T-helper 1 cell treated with Interleukin-12 subunit alpha and Interleukin-12 subunit beta and Interleukin-4 antibody, amounts not matched to agents 30 μg/mL and 1 μg/mL, for 36 hours (primary cell): ENCODE data around the gene CTSZ.
A peak's percentile ranks its signal among the peaks of the same experiment; 100 is the strongest.
"Not testable (repeated sequence)": the region's sequence is repeated elsewhere in the genome, so short reads cannot be mapped to it uniquely, and the experiment has no call there.

Source experiments
- H3K27ac Mint-ChIP-seq: one replicate; pipeline ENCODE4 v1.8.0; 2021; ENCODE audit warnings: mild to moderate bottlenecking, mixed read lengths
- H3K27me3 Mint-ChIP-seq: one replicate; pipeline ENCODE4 v1.8.0; 2021; ENCODE audit warnings: low read depth, mixed read lengths
- H3K36me3 Mint-ChIP-seq: one replicate; pipeline ENCODE4 v1.8.0; 2021; ENCODE audit warnings: low read depth, mixed read lengths
- H3K4me1 Mint-ChIP-seq: one replicate; pipeline ENCODE4 v1.8.0; 2021; ENCODE audit warnings: low read depth, mixed read lengths
- H3K4me3 Mint-ChIP-seq: one replicate; pipeline ENCODE4 v1.8.0; 2021; ENCODE audit warnings: mild to moderate bottlenecking, moderate library complexity, mixed read lengths
- H3K9me3 Mint-ChIP-seq: one replicate; pipeline ENCODE4 v1.8.0; 2021; ENCODE audit warnings: mixed read lengths

CTSZ gene

GRCh38 chr20:58989196-58989595 is 17.9 kb downstream of the CTSZ start:
- Mint-ChIP-seq H3K27me3 (no peaks in the 10 kb centered on the region), H3K27ac (no peak overlapping the region), H3K4me1 (peaks cover 20% of the 10 kb centered on the region), H3K9me3 (no peaks in the 10 kb centered on the region), H3K4me3 (no peak overlapping the region), H3K36me3 (peaks cover 47% of the 10 kb centered on the region)

DNA sequence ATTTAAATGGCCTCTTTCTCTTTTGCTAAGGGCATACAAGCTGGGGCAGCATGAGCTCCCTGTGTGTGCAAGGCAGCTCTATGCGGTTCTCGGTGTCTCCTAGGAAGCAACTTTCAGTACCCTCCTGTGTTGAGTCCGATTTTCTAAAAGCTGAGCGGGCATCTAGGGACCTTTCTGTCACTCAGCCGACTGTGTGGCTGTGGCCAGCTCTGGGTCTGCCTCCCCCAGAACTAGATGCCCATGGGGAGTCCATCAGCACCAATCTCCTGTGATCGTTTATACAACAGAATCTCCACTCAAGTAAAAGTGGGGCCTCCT is 18.5 kb downstream of the CTSZ start:
- Mint-ChIP-seq H3K36me3 (peaks cover 42% of the 10 kb centered on the region), H3K9me3 (no peaks in the 10 kb centered on the region), H3K27ac (no peak overlapping the region), H3K4me1 (peaks cover 26% of the 10 kb centered on the region), H3K4me3 (no peak overlapping the region), H3K27me3 (no peaks in the 10 kb centered on the region)

DNA sequence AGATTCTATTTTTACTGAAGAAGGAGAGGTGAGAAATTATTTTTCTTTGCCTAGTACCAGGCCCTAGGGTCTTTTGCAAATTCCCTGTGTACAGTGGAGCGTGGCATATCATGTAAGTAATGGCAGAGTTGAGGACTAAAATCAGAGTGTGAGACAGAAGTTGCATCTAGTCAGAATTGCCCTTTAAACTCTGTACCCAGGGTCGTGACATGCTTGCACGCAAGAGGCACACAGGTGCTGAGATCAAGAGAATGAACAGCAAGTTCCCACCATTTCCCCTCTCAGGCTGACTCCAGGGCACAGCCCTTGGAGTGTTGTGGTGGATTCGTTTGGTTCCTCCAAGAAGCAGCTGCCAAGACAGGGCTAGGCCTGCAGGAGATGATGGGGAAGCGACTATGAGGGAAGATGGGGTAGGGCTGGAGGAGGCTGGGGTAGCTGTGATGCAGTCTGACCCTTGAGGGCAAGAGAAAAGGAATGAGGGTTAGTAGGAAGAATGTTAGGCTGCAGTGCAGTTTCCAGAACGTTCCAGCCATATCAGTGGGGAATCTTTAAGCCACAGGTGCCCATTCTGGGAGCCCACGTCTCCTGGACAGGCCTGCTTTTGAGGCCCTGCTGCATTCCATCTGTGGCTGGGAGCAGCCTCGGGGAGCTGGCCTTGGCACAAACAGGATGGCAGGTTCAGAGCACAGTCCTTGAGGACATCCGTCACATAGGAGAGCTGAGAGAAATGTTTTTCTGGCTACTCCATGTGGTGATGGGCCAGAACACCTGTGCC is 19.1 kb downstream of the CTSZ start:
- Mint-ChIP-seq H3K36me3 (peaks cover 39% of the 10 kb centered on the region), H3K4me1 (peaks cover 29% of the 10 kb centered on the region), H3K9me3 (no peaks in the 10 kb centered on the region), H3K27me3 (no peaks in the 10 kb centered on the region), H3K4me3 (no peak overlapping the region), H3K27ac (no peak overlapping the region)

DNA sequence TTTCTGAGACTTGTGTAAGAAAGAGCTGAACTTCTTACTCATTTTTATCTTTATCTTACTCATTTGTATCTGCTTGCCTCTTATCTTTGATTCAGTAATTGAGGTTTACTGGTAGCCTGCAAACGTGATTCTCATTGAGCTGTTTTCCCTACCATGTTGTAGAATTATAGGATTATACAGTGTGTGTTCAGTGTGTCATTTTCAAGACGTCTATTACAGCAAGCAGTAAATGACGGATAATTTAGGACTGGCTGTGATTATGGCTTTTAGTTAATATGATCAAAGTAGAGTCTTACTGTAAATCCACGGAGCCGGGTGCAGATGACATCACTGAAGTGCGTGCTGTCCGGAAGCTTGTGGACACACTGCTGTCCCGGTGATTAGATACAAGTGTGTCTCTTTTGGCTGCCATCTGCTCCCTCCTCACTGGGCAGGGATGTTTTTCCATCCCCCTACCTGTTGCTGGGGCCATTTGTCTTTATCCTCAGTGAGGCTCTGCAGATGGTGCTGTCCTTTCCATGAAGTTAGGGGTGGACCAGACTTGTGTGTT is 20.0 kb downstream of the CTSZ start:
- Mint-ChIP-seq H3K4me1 (peaks cover 36% of the 10 kb centered on the region), H3K27ac (no peak overlapping the region), H3K9me3 (no peaks in the 10 kb centered on the region)

DNA sequence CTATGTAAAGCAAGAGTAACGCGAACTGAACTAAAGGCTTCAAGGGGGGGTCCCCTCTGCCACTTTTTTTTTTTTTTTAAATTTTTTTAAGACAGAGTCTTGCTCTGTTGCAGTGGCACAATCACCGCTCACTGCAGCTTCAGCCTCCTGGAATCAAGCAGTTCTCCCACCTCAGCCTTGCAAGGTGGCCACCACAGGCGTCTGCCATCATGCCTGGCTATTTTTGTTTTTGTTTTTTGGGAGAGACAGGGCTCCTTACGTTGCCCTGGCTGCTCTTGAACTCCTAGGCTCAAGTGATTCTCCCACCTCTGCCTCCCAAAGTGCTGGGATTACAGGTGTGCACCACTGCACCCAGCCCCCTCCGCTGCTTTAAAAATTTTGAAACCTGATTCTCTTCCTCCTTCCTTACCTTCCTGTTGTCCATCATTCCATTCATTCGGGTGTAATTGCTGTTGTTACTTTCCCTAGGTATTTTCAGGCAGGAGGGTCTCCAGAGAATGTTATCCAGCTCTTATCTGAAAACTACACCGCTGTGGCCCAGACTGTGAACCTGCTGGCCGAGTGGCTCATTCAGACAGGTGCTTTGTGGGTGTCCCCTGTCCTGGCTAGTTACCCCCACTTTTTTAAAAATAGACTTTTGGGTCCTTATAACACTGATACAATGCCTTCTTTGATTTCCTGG is 20.6 kb downstream of the CTSZ start:
- Mint-ChIP-seq H3K4me3 (no peak overlapping the region), H3K27ac (no peak overlapping the region), H3K36me3 (peaks cover 37% of the 10 kb centered on the region), H3K4me1 (peaks cover 36% of the 10 kb centered on the region), H3K27me3 (no peaks in the 10 kb centered on the region), H3K9me3 (no peaks in the 10 kb centered on the region)

More for the DNA sequence above, 20.0 kb downstream of the CTSZ start:
- no peaks in the 10 kb centered on the region for H3K27me3 Mint-ChIP-seq
- H3K36me3 Mint-ChIP-seq: peaks cover 42% of the 10 kb centered on the region
- no peak overlapping the region for H3K4me3 Mint-ChIP-seq

GRCh38 chr20:58985656-58986055 is 21.4 kb downstream of the CTSZ start:
- Mint-ChIP-seq H3K27me3 (no peaks in the 10 kb centered on the region), H3K4me1 (peaks cover 36% of the 10 kb centered on the region), H3K9me3 (no peaks in the 10 kb centered on the region), H3K4me3 (no peak overlapping the region), H3K27ac (no peak overlapping the region), H3K36me3 (peaks cover 35% of the 10 kb centered on the region)

DNA sequence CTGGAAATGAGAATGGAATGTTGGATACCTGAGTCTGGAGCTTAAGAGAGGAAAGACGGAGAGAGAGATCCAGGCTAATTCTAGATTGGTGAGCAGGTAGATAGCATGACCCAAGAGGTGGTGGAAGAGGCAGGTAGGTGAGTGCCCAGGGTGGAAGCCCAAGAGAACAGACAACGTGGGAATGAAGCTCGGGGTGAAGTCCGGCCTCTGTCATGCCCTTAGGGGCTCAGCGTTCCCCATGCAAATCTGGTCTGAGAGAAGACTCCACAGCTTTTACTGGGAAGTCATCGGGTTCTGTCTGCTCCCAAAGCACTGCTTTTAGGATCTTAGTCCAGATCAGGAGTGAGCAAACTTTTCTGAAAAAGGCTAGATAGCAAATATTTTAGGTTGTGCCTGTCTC is 22.4 kb downstream of the CTSZ start:
- Mint-ChIP-seq H3K27me3 (no peaks in the 10 kb centered on the region), H3K27ac (no peak overlapping the region), H3K36me3 (peaks cover 34% of the 10 kb centered on the region), H3K9me3 (no peaks in the 10 kb centered on the region), H3K4me1 (peaks cover 36% of the 10 kb centered on the region), H3K4me3 (no peak overlapping the region)

GRCh38 chr20:58983115-58983468 is 24.0 kb downstream of the CTSZ start:
- H3K27ac Mint-ChIP-seq, H3K27me3 Mint-ChIP-seq, H3K4me3 Mint-ChIP-seq, H3K9me3 Mint-ChIP-seq: not testable (repeated sequence)
- H3K36me3 Mint-ChIP-seq: peaks cover 24% of the 10 kb centered on the region
- peaks cover 41% of the 10 kb centered on the region for H3K4me1 Mint-ChIP-seq

- peaks cover 19% of the 10 kb centered on the region for H3K36me3 Mint-ChIP-seq
- peak overlapping the region; percentile 87 for H3K27ac Mint-ChIP-seq
- peak overlapping the region; percentile 92 for H3K4me3 Mint-ChIP-seq
- peaks cover 9% of the 10 kb centered on the region for H3K27me3 Mint-ChIP-seq
- no peaks in the 10 kb centered on the region for H3K9me3 Mint-ChIP-seq
- H3K4me1 Mint-ChIP-seq: peaks cover 41% of the 10 kb centered on the region
Measured at GRCh38 chr20:58982406-58983114, 24.5 kb downstream of the CTSZ start.

- no peaks in the 10 kb centered on the region for H3K9me3 Mint-ChIP-seq
- H3K36me3 Mint-ChIP-seq: peaks cover 11% of the 10 kb centered on the region
- H3K4me1 Mint-ChIP-seq: peaks cover 35% of the 10 kb centered on the region
- H3K4me3 Mint-ChIP-seq: peak overlapping the region; percentile 92
- peaks cover 9% of the 10 kb centered on the region for H3K27me3 Mint-ChIP-seq
- H3K27ac Mint-ChIP-seq: peak overlapping the region; percentile 87
Measured at GRCh38 chr20:58981628-58982364, 25.3 kb downstream of the CTSZ start.

DNA sequence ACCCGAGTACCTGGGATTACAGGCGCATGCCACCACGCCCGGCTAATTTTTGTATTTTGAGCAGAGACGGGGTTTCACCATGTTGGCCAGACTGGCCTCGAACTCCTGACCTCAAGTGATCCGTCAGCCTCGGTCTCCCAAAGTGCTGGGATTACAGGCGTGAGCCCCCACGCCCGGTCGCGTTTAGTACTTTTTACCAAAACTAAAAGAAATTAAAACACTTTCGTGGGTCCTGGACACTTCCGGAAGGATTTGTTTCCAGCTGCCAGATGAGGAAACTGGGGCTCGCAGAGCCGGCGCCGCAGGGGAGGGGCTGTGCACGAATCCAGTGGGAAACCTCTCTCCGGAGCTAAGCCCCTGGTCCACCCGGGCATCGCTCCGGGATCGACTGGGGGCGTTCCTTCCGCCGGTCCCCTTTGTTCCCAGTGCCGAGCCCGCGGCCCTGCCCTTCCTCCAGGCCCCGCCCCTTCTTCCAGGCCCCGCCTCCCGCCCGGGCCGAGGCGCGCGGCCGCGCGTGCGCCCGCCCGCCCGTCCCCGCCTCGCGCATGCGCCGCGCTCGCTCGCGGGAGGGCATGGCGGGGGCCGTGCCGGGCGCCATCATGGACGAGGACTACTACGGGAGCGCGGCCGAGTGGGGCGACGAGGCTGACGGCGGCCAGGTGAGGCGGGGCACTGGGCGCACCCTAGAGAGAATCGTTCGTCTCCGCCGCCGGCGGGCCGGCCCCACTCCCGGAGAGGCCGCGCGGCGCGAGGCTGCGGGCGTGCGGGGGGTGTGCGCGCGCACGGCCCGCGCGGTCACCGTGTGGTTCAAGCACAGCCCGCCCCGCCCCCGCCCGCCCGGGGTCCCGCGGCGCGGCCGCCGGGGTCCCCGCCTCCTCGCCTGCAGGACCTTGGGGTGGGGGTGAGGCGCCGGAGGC is 26.1 kb downstream of the CTSZ start, which contains the start of gene NELFCD:
NELFCD (plus strand) TSS at position 546 of the 917 bp plus-strand sequence; CDS start at position 600, 54 bp downstream.
- Mint-ChIP-seq H3K4me1 (peaks cover 33% of the 10 kb centered on the region), H3K9me3 (no peaks in the 10 kb centered on the region), H3K27me3 (peaks cover 9% of the 10 kb centered on the region), H3K27ac (peak within 1 kb of the TSS; percentile 87), H3K36me3 (peaks cover 7% of the 10 kb centered on the region), H3K4me3 (peak within 1 kb of the TSS; percentile 92)

DNA sequence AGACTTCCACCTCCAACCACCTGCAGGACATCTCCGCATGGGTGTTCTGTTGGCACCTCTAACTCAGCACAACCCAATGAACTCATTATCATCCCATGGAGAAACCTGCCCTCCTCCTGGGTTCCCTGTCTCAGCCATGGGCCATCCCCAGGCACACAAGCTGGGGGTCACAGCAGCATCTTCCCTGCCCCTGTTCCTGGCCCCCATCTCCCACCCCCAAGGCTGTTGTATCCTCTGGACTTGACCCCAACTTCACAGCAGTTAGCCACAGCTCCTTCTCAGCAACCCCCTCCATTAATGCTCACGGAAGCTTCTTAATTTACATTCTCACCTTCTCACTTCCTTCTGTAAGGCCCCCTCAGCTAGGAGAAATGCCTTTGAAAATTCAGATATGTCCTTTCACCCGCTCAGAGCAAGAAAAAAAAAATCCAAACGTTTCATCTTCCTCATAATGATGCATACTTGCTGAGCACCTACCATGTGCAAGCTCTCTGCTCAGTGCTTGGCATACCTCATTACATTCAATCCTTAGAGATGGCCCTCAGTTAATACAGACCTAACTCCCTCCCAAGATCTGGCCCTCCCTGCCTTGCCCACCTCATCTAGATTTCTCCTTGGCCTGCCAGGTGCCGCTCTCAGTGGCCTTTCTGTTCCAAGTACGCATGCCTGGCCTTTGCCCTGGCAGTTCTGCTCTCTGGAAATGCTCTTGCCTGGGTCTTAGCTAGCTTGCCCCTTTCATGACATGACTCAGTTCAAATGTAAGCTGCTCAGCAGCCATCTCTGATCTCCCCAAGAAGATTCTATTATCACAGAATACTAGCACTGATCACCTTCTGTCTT is 28.5 kb downstream of the CTSZ start:
- Mint-ChIP-seq H3K36me3 (peaks cover 3% of the 10 kb centered on the region), H3K9me3 (peaks cover 8% of the 10 kb centered on the region), H3K4me3 (no peak overlapping the region), H3K4me1 (peaks cover 15% of the 10 kb centered on the region), H3K27me3 (peaks cover 18% of the 10 kb centered on the region), H3K27ac (no peak overlapping the region)
